ENCODE data around the gene TDRD9.

GRCh38 chr14:104064003-104064402 lies 135.7 kb downstream of the TDRD9 start:
- TF ChIP-seq CTCF (conservative IDR thresholded peaks at IDR 0.05; ENCODE audit: low read depth in 2 of 2) = no peak
- TF ChIP-seq EZH2 (IDR thresholded peaks at IDR 0.05; ENCODE audit: low read depth, unreplicated experiment) = no peak

Measured in GM23338 (cell line).